ENCODE measurements around the gene UNC79. TPM values are rescaled to one million over a fixed set of nuclear protein-coding genes. Genes with fewer than 3 reads are reported as not detected.

UNC79 gene
- total RNA-seq, 2 donors from 2014 or later, result 0.78 to 3.3 TPM

- H3K27ac ChIP-seq, result no peak overlapping the region
- WGBS, 2 donors, result 78 to 79% methylated on average over 20 to 26 of the region's 26 CpGs
- ATAC-seq (no peak), DNase-seq (no peak)
- intact Hi-C loops (cut with DNase I), result no loop called here
- TF ChIP-seq CTCF (IDR thresholded peaks at IDR 0.05), result no peak
- no peaks in the 10 kb centered on the region for H3K27me3 ChIP-seq
- H3K36me3 ChIP-seq (replicated peaks in 1 of 2; ENCODE audit: insufficient read depth in 1 of 2, low read depth in 2 of 2), result no peaks in the 10 kb centered on the region
- no peak overlapping the region for H3K4me3 ChIP-seq
- H3K4me1 ChIP-seq, result no peaks in the 10 kb centered on the region
- no peaks in the 10 kb centered on the region for H3K9me3 ChIP-seq
Measured at GRCh38 chr14:93743270-93744060, 312.7 kb downstream of the UNC79 start.

- no peak overlapping the region for H3K27ac ChIP-seq
- DNase-seq (no peak), ATAC-seq (no peak)
- H3K27me3 ChIP-seq, result no peaks in the 10 kb centered on the region
- no peaks in the 10 kb centered on the region for H3K9me3 ChIP-seq
- H3K4me1 ChIP-seq, result no peaks in the 10 kb centered on the region
- no peaks in the 10 kb centered on the region for H3K36me3 ChIP-seq (replicated peaks in 1 of 2; ENCODE audit: insufficient read depth in 1 of 2, low read depth in 2 of 2)
- H3K4me3 ChIP-seq, result no peak overlapping the region
- 52 to 75% methylated on average over 3 to 12 of the region's 14 CpGs for WGBS, 2 donors
- TF ChIP-seq POLR2A (IDR thresholded peaks at IDR 0.05), result no peak
- TF ChIP-seq CTCF (IDR thresholded peaks at IDR 0.05), result no peak
- intact Hi-C loops (cut with DNase I), result no loop called here
Measured at GRCh38 chr14:93744176-93744575, 313.4 kb downstream of the UNC79 start.

GRCh38 chr14:93744876-93745275, 314.1 kb downstream of the UNC79 start:
- DNase-seq, result no peak
- Histone ChIP-seq H3K4me1 (no peaks in the 10 kb centered on the region), H3K27me3 (no peaks in the 10 kb centered on the region), H3K27ac (no peak overlapping the region), H3K4me3 (no peak overlapping the region), H3K9me3 (no peaks in the 10 kb centered on the region), H3K36me3 (replicated peaks in 1 of 2; ENCODE audit: insufficient read depth in 1 of 2, low read depth in 2 of 2) (no peaks in the 10 kb centered on the region)
- intact Hi-C loops (cut with DNase I), result no loop called here
- TF ChIP-seq CTCF (IDR thresholded peaks at IDR 0.05) (no peak), POLR2A (IDR thresholded peaks at IDR 0.05) (no peak)
- no peak for ATAC-seq
- 60% methylated on average over 2 to 8 of the region's 8 CpGs for WGBS, 2 donors

GRCh38 chr14:93745603-93746273, 315.0 kb downstream of the UNC79 start:
- Histone ChIP-seq H3K27me3 (no peaks in the 10 kb centered on the region), H3K27ac (no peak overlapping the region), H3K9me3 (no peaks in the 10 kb centered on the region), H3K4me1 (no peaks in the 10 kb centered on the region), H3K4me3 (no peak overlapping the region), H3K36me3 (replicated peaks in 1 of 2; ENCODE audit: insufficient read depth in 1 of 2, low read depth in 2 of 2) (no peaks in the 10 kb centered on the region)
- TF ChIP-seq POLR2A (IDR thresholded peaks at IDR 0.05) (no peak), CTCF (IDR thresholded peaks at IDR 0.05) (no peak)
- intact Hi-C loops (cut with DNase I), result no loop called here
- no peak for ATAC-seq
- no peak for DNase-seq
- WGBS, 2 donors, result 56 to 64% methylated on average over 9 to 13 of the region's 13 CpGs
